Measurements from ENCODE around the gene AAMP. TPM values are rescaled to one million over a fixed set of nuclear protein-coding genes. Genes with fewer than 3 reads are reported as not detected.

Gene AAMP
- total RNA-seq, 1 experiment from 2014 or later: 125 TPM

DNA sequence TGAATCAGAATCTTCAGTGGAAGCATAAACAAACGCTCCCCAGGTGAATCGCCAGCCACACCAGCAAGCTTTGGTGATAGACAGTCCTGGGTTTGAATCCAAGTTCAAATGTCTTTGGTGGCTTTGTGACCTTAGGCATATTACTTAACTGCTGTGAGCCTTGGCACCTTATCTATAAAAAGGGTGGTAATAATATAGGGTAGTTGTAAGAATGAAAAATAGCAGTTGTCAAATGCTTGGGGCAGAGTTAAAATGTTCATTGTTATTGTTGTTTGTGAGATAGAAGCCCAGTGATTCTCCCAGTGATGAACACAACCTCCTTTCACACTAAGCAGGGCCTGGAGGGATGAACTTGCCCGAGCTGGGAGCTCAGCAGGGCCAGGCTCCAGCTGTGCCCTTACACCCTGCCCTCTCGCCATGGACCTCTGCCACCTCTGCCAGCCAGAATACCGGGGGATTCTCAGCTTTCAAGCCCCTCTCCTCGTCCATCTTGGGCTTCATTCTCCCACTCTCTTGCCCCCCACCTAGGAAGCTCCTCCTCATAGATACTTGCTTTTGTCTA lies 28.5 kb upstream of the AAMP start:
- no peak overlapping the region; the same call in 1 of the 2 replicates for H3K27ac Mint-ChIP-seq

DNA sequence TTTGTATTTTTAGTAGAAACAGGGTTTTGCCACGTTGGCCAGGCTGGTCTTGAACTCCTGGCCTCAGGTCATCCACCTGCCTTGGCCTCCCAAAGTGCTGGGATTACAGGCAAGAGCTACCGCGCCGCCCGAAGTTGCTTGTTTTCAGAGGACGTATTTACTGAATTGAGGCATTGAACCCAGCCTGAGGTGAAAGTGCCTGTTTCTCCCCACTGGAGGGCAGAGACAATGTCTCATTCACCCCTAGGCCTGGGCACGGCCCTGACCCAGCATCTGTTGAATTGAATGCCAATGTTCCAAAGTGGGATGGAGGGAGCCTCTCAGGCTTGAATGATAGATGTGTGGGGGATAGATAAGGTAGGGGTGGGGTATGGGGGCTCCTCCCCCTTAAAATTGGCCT lies 26.9 kb upstream of the AAMP start:
- no peaks in the 10 kb centered on the region for H3K36me3 Mint-ChIP-seq
- H3K27me3 Mint-ChIP-seq (ENCODE audit: low read depth): no peaks in the 10 kb centered on the region; the same call in 1 of the 2 replicates
- no peaks in the 10 kb centered on the region for H3K9me3 Mint-ChIP-seq
- DNase-seq (ENCODE audit: low spot score) (no peak), ATAC-seq (no peak)
- no peak overlapping the region for H3K27ac Mint-ChIP-seq
- ChIA-PET POLR2A (interaction anchor here (1.2 kb wide), 1 partner anchor 27 kb away, joined by 3 read pairs; the partner anchor contains the start of genes AAMP and PNKD), CTCF (interaction anchor here (0.7 to 3.6 kb wide), 5 partner anchors 60 to 153 kb away, joined by 3 to 17 read pairs (median 4); partner anchors contain the start of gene CATIP)
- TF ChIP-seq, protein P1, sequence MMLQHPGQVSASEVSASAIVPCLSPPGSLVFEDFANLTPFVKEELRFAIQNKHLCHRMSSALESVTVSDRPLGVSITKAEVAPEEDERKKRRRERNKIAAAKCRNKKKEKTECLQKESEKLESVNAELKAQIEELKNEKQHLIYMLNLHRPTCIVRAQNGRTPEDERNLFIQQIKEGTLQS (CRISPR knock-in tag; conservative IDR thresholded peaks at IDR 0.05): no peak
- TF ChIP-seq, protein P2, sequence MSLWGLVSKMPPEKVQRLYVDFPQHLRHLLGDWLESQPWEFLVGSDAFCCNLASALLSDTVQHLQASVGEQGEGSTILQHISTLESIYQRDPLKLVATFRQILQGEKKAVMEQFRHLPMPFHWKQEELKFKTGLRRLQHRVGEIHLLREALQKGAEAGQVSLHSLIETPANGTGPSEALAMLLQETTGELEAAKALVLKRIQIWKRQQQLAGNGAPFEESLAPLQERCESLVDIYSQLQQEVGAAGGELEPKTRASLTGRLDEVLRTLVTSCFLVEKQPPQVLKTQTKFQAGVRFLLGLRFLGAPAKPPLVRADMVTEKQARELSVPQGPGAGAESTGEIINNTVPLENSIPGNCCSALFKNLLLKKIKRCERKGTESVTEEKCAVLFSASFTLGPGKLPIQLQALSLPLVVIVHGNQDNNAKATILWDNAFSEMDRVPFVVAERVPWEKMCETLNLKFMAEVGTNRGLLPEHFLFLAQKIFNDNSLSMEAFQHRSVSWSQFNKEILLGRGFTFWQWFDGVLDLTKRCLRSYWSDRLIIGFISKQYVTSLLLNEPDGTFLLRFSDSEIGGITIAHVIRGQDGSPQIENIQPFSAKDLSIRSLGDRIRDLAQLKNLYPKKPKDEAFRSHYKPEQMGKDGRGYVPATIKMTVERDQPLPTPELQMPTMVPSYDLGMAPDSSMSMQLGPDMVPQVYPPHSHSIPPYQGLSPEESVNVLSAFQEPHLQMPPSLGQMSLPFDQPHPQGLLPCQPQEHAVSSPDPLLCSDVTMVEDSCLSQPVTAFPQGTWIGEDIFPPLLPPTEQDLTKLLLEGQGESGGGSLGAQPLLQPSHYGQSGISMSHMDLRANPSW (CRISPR knock-in tag; conservative IDR thresholded peaks at IDR 0.05; ENCODE audit: low read depth): no peak
- TF ChIP-seq ZNF219 (CRISPR knock-in tag; IDR thresholded peaks at IDR 0.05; ENCODE audit: borderline replicate concordance) (no peak), SP1 (CRISPR knock-in tag; conservative IDR thresholded peaks at IDR 0.05) (no peak), ZNF232 (CRISPR knock-in tag; IDR thresholded peaks at IDR 0.05) (no peak)
- TF ChIP-seq, protein P3, sequence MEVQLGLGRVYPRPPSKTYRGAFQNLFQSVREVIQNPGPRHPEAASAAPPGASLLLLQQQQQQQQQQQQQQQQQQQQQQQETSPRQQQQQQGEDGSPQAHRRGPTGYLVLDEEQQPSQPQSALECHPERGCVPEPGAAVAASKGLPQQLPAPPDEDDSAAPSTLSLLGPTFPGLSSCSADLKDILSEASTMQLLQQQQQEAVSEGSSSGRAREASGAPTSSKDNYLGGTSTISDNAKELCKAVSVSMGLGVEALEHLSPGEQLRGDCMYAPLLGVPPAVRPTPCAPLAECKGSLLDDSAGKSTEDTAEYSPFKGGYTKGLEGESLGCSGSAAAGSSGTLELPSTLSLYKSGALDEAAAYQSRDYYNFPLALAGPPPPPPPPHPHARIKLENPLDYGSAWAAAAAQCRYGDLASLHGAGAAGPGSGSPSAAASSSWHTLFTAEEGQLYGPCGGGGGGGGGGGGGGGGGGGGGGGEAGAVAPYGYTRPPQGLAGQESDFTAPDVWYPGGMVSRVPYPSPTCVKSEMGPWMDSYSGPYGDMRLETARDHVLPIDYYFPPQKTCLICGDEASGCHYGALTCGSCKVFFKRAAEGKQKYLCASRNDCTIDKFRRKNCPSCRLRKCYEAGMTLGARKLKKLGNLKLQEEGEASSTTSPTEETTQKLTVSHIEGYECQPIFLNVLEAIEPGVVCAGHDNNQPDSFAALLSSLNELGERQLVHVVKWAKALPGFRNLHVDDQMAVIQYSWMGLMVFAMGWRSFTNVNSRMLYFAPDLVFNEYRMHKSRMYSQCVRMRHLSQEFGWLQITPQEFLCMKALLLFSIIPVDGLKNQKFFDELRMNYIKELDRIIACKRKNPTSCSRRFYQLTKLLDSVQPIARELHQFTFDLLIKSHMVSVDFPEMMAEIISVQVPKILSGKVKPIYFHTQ (CRISPR knock-in tag; IDR thresholded peaks at IDR 0.05): no peak
- TF ChIP-seq, protein P4, sequence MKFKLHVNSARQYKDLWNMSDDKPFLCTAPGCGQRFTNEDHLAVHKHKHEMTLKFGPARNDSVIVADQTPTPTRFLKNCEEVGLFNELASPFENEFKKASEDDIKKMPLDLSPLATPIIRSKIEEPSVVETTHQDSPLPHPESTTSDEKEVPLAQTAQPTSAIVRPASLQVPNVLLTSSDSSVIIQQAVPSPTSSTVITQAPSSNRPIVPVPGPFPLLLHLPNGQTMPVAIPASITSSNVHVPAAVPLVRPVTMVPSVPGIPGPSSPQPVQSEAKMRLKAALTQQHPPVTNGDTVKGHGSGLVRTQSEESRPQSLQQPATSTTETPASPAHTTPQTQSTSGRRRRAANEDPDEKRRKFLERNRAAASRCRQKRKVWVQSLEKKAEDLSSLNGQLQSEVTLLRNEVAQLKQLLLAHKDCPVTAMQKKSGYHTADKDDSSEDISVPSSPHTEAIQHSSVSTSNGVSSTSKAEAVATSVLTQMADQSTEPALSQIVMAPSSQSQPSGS (CRISPR knock-in tag; IDR thresholded peaks at IDR 0.05; ENCODE audit: borderline replicate concordance, low read depth): no peak
- TF ChIP-seq, protein P5, sequence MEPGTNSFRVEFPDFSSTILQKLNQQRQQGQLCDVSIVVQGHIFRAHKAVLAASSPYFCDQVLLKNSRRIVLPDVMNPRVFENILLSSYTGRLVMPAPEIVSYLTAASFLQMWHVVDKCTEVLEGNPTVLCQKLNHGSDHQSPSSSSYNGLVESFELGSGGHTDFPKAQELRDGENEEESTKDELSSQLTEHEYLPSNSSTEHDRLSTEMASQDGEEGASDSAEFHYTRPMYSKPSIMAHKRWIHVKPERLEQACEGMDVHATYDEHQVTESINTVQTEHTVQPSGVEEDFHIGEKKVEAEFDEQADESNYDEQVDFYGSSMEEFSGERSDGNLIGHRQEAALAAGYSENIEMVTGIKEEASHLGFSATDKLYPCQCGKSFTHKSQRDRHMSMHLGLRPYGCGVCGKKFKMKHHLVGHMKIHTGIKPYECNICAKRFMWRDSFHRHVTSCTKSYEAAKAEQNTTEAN (CRISPR knock-in tag; IDR thresholded peaks at IDR 0.05): no peak
- TF ChIP-seq, protein P6, sequence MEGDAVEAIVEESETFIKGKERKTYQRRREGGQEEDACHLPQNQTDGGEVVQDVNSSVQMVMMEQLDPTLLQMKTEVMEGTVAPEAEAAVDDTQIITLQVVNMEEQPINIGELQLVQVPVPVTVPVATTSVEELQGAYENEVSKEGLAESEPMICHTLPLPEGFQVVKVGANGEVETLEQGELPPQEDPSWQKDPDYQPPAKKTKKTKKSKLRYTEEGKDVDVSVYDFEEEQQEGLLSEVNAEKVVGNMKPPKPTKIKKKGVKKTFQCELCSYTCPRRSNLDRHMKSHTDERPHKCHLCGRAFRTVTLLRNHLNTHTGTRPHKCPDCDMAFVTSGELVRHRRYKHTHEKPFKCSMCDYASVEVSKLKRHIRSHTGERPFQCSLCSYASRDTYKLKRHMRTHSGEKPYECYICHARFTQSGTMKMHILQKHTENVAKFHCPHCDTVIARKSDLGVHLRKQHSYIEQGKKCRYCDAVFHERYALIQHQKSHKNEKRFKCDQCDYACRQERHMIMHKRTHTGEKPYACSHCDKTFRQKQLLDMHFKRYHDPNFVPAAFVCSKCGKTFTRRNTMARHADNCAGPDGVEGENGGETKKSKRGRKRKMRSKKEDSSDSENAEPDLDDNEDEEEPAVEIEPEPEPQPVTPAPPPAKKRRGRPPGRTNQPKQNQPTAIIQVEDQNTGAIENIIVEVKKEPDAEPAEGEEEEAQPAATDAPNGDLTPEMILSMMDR (IDR thresholded peaks at IDR 0.05): no peak
- H3K4me3 Mint-ChIP-seq: no peak overlapping the region
- H3K4me1 Mint-ChIP-seq: peaks cover 32% of the 10 kb centered on the region

More for the DNA sequence above, 28.5 kb upstream of the AAMP start:
- ATAC-seq (no peak), DNase-seq (ENCODE audit: low spot score) (no peak)
- peaks cover 23% of the 10 kb centered on the region for H3K4me1 Mint-ChIP-seq
- H3K4me3 Mint-ChIP-seq: no peak overlapping the region
- H3K36me3 Mint-ChIP-seq: no peaks in the 10 kb centered on the region
- H3K27me3 Mint-ChIP-seq (ENCODE audit: low read depth): no peaks in the 10 kb centered on the region; the same call in 1 of the 2 replicates
- TF ChIP-seq ETV6 (CRISPR knock-in tag; IDR thresholded peaks at IDR 0.05) (no peak), KAT7 (CRISPR knock-in tag; IDR thresholded peaks at IDR 0.05; ENCODE audit: borderline replicate concordance) (no peak), TP53 (CRISPR knock-in tag; IDR thresholded peaks at IDR 0.05) (no peak)
- TF ChIP-seq, protein P7, sequence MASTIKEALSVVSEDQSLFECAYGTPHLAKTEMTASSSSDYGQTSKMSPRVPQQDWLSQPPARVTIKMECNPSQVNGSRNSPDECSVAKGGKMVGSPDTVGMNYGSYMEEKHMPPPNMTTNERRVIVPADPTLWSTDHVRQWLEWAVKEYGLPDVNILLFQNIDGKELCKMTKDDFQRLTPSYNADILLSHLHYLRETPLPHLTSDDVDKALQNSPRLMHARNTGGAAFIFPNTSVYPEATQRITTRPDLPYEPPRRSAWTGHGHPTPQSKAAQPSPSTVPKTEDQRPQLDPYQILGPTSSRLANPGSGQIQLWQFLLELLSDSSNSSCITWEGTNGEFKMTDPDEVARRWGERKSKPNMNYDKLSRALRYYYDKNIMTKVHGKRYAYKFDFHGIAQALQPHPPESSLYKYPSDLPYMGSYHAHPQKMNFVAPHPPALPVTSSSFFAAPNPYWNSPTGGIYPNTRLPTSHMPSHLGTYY (CRISPR knock-in tag; IDR thresholded peaks at IDR 0.05): no peak
- TF ChIP-seq, protein P8, sequence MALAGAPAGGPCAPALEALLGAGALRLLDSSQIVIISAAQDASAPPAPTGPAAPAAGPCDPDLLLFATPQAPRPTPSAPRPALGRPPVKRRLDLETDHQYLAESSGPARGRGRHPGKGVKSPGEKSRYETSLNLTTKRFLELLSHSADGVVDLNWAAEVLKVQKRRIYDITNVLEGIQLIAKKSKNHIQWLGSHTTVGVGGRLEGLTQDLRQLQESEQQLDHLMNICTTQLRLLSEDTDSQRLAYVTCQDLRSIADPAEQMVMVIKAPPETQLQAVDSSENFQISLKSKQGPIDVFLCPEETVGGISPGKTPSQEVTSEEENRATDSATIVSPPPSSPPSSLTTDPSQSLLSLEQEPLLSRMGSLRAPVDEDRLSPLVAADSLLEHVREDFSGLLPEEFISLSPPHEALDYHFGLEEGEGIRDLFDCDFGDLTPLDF (CRISPR knock-in tag; IDR thresholded peaks at IDR 0.05): no peak
- CTCF ChIA-PET: interaction anchor here (0.6 to 1.2 kb wide), 6 partner anchors 12 to 230 kb away, joined by 3 to 5 read pairs (median 4); partner anchors contain the start of gene CATIP
- H3K9me3 Mint-ChIP-seq: no peaks in the 10 kb centered on the region
- POLR2A ChIA-PET: interaction anchor here (0.6 kb wide), 1 partner anchor 10 kb away, joined by 3 read pairs; no protein-coding TSS in a partner anchor
